Parathyroid adenoma (tissue), 2 donors: ENCODE results near the gene SMAD7.

ENCODE experiments used
- H2AFZ ChIP-seq: fragments of 300-600 bp; sonication (generic); one replicate; pipeline ENCODE4 v1.7.0; 2017; ENCODE audit warnings: antibody characterized with exemption, mild to moderate bottlenecking
- H3K27ac ChIP-seq: fragments of 300-600 bp; sonication (generic); one replicate; pipeline ENCODE4 v1.7.0; 2017
- H3K27me3 ChIP-seq: fragments of 300-600 bp; sonication (generic); one replicate; pipeline ENCODE4 v1.7.0; 2017; ENCODE audit warnings: low read length; ENCODE audit not compliant: control insufficient read depth, insufficient read depth
- H3K36me3 ChIP-seq: fragments of 300-600 bp; sonication (generic); one replicate; pipeline ENCODE4 v1.7.0; 2017; ENCODE audit warnings: low read length; ENCODE audit not compliant: control insufficient read depth, insufficient read depth
- H3K4me1 ChIP-seq: fragments of 300-600 bp; sonication (generic); one replicate; pipeline ENCODE4 v1.7.0; 2017; ENCODE audit warnings: control low read depth
- H3K4me2 ChIP-seq: fragments of 300-600 bp; sonication (generic); one replicate; pipeline ENCODE4 v1.7.0; 2017; ENCODE audit warnings: low read length
- H3K4me3 ChIP-seq: fragments of 300-600 bp; sonication (generic); one replicate; pipeline ENCODE4 v1.7.0; 2017; ENCODE audit warnings: low read depth, low read length
- H3K79me2 ChIP-seq: fragments of 300-600 bp; sonication (generic); one replicate; pipeline ENCODE4 v1.7.0; 2017; ENCODE audit warnings: control low read depth
- H3K9ac ChIP-seq: fragments of 300-600 bp; sonication (generic); one replicate; pipeline ENCODE4 v1.7.0; 2017; ENCODE audit warnings: mild to moderate bottlenecking
- H3K9me3 ChIP-seq: fragments of 300-600 bp; sonication (generic); one replicate; pipeline ENCODE4 v1.7.0; 2017; ENCODE audit warnings: low read length; ENCODE audit not compliant: control insufficient read depth
- TF ChIP-seq, protein P1 (sequence below): fragments of 300-600 bp; sonication (generic); IDR thresholded peaks from one replicate; pipeline ENCODE4 v1.7.0; 2017; ENCODE audit warnings: antibody characterized with exemption, mild to moderate bottlenecking
- donor health status: primary hyperparathyroidism.

SMAD7 gene

DNA sequence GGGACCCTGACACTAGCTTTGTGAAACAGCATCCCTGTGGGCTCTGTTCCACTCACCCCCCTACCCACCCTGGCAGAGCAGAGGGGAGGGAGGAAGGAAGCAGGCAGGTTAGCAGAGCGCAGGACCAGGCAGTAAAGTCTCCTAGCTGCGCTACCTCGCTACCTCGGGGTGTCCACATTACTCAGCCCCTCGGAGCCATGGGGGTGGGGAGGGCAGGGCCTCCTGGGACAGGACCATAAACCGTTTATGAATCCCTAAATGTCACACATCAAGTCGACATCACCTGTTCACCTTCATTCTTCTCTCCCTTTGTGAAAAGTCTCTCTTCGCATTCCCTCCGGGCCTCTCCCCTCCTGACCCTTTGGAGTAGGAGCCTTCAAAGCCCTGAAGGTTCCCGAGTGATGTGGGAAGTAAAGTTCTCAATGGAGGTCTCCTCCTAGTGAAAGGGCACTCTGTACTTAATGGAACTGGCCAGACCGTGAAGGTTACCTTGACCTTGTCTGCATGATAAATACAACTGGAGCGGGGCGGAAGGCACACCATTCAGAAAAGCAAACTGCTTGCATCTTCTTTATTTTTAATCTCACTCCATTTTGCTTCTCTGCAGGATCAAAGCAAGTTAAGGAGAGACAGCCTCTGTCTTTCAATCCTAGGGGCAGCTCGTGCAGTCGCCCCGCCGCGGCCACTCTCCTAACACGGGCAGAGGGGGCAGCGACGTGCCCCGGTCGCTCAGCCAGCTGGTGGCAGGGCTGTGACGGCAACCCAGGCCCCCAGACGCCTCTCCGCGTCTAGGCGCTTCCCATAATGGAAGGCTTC, 23.7 kb upstream of the SMAD7 start:
- peak overlapping the region; percentile 68 for H3K9ac ChIP-seq
- peak overlapping the region; percentile 98 for H3K27ac ChIP-seq
- peak overlapping the region; percentile 68 for H3K4me3 ChIP-seq
- H2AFZ ChIP-seq = peak overlapping the region; percentile 86
- no peaks in the 10 kb centered on the region for H3K36me3 ChIP-seq
- no peaks in the 10 kb centered on the region for H3K9me3 ChIP-seq
- peaks cover 18% of the 10 kb centered on the region for H3K4me1 ChIP-seq
- TF ChIP-seq, protein P1, sequence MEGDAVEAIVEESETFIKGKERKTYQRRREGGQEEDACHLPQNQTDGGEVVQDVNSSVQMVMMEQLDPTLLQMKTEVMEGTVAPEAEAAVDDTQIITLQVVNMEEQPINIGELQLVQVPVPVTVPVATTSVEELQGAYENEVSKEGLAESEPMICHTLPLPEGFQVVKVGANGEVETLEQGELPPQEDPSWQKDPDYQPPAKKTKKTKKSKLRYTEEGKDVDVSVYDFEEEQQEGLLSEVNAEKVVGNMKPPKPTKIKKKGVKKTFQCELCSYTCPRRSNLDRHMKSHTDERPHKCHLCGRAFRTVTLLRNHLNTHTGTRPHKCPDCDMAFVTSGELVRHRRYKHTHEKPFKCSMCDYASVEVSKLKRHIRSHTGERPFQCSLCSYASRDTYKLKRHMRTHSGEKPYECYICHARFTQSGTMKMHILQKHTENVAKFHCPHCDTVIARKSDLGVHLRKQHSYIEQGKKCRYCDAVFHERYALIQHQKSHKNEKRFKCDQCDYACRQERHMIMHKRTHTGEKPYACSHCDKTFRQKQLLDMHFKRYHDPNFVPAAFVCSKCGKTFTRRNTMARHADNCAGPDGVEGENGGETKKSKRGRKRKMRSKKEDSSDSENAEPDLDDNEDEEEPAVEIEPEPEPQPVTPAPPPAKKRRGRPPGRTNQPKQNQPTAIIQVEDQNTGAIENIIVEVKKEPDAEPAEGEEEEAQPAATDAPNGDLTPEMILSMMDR = no peak
- H3K27me3 ChIP-seq = no peaks in the 10 kb centered on the region
- H3K79me2 ChIP-seq = no peaks in the 10 kb centered on the region
- H3K4me2 ChIP-seq = peak overlapping the region; percentile 88

DNA sequence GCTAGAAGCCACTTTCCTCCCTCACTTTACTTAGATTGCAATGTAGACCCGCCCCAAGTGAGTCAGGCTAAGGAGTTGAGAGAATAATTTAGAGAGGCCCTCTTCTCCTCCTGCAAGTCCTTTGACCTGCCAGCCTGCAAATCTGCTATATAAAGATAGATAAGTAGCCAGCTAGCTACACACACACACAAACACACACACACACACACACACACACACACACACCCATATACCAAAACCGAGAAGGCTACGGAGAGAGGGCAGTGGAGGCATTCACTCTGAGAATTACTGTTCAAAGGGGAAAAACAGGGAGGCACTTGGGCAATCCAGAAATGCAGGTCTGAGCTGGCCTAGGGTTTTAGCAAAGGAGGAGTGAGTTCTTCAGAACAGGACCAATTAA, 23.0 kb upstream of the SMAD7 start:
- Histone ChIP-seq H2AFZ (peak overlapping the region; percentile 86), H3K27me3 (no peaks in the 10 kb centered on the region), H3K9me3 (no peaks in the 10 kb centered on the region), H3K4me1 (peaks cover 18% of the 10 kb centered on the region), H3K79me2 (no peaks in the 10 kb centered on the region), H3K9ac (no peak overlapping the region), H3K36me3 (no peaks in the 10 kb centered on the region), H3K4me2 (no peak overlapping the region), H3K27ac (peak overlapping the region; percentile 98), H3K4me3 (no peak overlapping the region)
- TF ChIP-seq, protein P1 = no peak

DNA sequence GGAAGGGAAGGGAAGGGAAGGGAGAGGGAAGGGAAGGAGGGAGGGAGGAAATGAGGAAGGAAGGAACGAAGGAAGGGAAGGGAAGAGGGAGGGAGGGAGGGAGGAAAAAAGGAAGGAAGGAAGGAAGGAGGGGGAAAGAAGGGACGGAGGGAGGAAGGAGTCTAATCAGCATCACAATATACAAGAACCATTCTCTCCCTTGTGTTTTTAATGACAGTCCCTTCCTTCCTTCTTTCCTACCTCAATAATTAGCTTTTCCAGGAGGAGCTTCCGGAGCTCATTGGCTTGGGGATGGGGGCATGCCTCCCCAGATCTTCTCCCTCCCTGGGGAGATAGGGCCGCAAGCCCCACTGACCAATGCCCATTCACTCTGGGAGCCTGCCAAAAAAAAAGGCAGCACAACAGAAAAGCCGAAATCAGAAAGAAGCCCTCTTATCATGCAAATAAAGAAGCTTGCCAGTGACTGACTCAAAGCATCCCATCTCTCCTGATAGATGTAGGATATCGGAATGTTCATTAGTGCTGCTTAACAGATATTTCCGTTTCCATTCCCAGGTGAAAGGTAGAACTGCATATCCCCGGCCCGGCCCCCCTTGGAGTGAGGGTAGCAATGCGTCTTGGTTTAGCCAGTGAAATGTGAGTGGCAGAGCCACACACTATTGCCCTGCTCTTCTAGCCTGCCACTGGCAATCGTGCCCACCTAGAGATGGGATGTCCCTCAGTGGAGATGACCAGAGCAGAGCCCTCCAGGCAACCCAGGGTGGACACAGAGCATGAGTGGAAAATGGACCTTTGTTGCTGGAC, 17.8 kb upstream of the SMAD7 start:
- TF ChIP-seq, protein P1 = no peak
- Histone ChIP-seq H3K4me3 (no peak overlapping the region), H3K27me3 (no peaks in the 10 kb centered on the region), H3K9ac (no peak overlapping the region), H3K4me2 (no peak overlapping the region), H3K36me3 (no peaks in the 10 kb centered on the region), H3K27ac (no peak overlapping the region), H2AFZ (no peak overlapping the region), H3K4me1 (peaks cover 2% of the 10 kb centered on the region), H3K79me2 (no peaks in the 10 kb centered on the region), H3K9me3 (no peaks in the 10 kb centered on the region)

DNA sequence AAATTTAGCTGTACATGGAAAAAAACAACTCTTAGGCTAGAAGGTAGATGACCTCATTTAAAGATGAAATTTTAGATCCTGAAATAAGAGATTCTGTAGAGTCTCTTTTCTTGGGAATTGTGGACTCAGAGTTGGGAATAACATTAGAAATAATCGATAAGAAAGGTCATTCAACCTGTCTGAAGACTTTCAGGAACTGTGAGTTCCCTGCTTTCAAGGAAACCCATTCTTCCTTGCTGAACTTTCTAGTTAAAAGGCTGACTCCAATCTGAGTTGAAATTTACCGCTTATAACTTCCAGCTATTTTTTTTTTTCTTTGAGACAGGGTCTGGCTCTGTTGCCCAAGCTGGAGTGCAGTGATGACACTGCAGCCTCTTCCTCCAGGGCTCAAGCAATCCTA, 16.8 kb upstream of the SMAD7 start:
- H2AFZ ChIP-seq = no peak overlapping the region
- no peaks in the 10 kb centered on the region for H3K27me3 ChIP-seq
- H3K9ac ChIP-seq = no peak overlapping the region
- no peaks in the 10 kb centered on the region for H3K4me1 ChIP-seq
- no peaks in the 10 kb centered on the region for H3K9me3 ChIP-seq
- H3K36me3 ChIP-seq = no peaks in the 10 kb centered on the region
- no peaks in the 10 kb centered on the region for H3K79me2 ChIP-seq
- no peak overlapping the region for H3K4me3 ChIP-seq
- H3K27ac ChIP-seq = no peak overlapping the region
- H3K4me2 ChIP-seq = no peak overlapping the region
- TF ChIP-seq, protein P1 = no peak
